HG02642 (cell line): Measurements from ENCODE around the gene BBLN.

Experiments used
- ATAC-seq: cut with Tn5 transposase; IDR thresholded peaks from one replicate; pipeline ENCODE4 v1.9.1; 2021; ENCODE audit warnings: mild to moderate bottlenecking; ENCODE audit not compliant: unreplicated experiment, poor library complexity

Gene BBLN

DNA sequence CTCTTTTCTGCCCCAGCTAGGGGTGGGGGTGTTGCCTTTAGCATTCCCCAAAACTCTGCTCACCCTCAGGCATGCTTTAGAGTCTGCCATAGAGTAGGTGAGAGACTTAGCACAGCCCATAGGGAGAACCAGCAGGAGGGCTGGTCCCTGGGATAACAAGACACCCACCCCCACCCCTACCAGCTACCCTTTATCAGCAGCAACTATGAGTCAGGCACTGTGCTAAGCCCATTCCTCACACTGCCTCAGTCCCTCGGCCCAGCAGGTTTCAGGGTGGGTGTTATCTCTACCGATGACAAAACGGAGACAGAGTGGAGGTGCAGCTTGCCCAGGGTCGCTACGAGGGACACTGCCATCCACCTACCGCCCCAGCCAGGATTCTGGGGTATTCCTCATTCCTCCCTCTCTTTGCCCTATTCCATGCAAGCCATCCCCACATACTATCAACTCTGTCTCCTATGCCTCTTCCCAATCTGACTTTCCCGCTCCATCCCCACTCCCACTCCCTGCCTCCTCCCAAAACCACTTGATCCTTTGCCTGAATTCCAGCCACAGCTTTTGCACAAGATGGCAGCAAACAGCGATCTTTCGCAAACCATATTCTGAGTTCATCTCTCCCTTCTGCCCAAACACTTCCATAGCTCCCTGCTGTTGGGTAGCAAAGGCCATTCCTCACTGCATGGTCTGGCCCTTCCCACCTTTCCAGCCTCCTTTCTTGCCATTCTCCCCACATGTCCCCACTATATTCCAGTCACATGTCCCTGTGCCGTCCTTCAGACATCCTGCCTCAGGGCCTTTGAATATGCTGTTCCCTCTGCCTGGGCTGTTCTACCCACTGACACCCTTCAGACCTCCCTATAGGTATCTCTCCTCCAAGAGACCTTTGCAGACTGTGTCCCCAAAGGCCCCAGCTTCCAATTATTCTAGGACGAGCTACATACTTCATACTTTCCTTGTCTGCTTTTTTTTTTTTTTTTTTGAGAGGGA is 26.2 kb downstream of the BBLN start:
- ATAC-seq: no peak

DNA sequence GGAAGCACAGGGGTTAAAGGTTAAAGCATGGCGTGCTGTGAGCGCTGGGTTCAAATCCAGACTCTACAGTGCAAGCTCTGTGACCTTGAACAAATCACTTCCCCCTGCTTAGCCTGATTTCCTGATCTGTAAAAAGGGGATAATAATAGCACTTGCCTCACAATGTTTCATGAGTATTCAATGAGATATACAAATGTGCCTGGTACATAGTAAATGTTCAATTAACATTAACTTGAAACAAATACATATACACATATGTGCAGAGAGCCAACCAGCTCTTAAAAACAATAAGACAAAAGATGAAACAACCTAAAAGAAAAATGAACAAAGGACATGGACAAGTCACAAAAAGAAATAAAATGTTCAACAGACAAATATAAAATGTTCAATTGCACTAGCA is 27.3 kb downstream of the BBLN start:
- no peak for ATAC-seq

DNA sequence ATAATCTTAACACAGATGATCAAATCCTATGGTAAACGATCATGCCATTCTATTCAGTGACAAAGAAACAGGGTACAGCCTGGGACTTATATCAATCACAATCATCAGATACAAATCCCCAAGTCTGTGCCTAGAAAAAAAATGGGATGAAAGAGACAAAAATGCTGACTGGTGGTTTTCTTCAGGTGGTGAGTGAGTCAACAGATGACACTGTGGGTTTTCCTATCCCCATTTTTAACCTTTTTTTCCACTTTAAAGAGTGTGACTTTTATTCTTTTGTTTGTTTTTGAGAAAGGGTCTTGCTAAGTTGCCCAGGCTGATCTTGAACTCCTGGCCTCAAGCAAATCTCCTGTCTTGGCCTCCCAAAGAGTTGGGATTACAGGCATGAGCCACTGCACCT is 28.1 kb downstream of the BBLN start:
- ATAC-seq: no peak

DNA sequence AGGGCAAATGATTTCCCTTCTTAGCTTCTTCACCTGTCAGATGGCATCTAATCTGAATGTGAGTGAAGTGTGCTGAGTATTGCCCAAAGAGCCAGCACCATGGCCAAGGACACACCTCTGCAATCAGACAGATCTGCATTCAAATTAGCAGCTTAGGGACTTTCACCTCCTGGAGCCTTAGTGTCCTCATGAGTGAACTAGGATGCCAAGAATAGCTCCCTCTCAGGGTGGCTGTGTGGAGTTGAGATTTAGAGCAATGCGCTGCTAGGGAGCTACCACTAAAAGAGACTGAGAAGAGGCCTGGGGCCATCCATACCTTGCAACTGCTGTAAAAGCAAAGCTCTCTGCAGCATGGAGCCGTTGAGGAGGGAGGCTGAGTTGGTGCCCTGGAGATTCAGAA is 29.9 kb downstream of the BBLN start:
- ATAC-seq: no peak

DNA sequence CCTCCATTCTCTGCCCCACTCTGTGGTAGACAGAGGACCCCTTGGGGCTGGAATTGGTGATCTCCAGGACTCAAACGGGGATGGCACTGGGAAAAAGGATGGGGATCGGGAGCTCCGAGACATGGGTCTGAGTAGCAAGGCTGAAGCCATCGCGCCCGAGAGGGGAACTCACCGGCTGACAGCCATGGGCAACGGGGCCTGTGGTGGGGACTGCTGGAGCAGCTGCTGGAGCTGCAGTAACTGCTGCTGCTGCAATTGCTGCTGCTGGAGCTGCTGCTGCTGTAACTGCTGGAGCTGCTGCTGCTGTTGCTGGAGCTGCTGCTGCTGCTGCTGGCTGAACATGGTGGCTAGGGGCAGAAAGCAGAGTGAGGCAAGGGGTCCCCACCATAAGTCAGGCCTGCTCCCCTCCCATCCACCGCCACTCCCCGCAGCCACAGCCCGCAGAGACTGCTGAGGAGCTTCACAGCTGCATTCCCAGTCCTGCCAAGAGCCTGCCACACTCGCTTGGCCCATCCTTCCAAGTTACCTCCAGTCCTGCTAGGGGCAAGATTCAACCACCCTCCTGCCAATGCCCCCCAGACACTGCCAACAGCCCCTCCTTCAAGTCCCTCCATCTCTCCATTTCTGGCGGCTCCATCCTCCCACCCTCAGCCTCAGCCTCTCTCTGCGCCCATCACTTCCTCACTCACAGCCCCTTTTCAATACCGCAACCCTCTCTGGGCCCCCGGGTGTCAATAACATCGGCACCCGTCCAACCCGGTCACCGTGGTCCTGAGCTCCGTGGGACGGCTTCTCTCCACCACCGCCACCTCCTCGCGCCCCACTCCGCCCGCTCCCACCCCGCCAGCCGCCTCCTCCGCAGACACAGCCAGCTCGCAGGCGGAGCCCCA is 30.7 kb downstream of the BBLN start:
- no peak for ATAC-seq

DNA sequence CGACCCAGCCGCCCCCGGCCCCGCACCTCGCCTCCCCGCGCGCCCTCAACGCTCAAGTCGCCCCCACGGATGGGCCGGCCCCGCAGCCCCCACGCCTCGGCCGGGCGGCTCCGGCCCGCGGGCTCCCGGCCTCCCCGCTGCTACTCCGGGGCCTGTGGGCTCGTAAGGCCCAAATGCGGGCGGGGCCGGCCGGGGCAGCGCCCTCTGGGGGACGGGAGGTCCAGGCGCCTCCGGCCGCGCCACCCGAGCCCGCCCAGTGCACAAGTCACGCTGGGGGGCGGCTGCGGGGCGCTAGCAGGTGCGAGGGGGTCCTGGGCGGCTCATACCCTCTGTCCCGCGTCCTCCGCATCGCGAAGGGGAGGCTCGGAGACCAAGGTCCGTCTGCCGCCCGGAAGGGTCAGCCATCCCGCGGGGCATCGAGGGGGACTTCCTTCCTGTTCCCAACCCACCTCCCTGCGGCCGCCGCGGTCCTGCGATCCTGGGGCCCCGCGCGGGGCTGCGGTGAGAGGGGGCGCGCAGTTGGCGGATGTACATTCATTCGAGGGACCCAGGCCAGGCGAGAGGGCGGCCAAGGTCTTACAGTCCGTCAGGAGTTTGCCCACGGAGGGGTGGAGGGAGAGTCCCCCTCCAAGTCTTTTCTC is 31.5 kb downstream of the BBLN start, which contains the start of gene CIZ1:
Gene CIZ1, minus strand, starts transcription at position 167 of the 641 bp plus-strand sequence. CDS start 715 bp downstream, outside the sequence.
- peak; percentile 89 for ATAC-seq

DNA sequence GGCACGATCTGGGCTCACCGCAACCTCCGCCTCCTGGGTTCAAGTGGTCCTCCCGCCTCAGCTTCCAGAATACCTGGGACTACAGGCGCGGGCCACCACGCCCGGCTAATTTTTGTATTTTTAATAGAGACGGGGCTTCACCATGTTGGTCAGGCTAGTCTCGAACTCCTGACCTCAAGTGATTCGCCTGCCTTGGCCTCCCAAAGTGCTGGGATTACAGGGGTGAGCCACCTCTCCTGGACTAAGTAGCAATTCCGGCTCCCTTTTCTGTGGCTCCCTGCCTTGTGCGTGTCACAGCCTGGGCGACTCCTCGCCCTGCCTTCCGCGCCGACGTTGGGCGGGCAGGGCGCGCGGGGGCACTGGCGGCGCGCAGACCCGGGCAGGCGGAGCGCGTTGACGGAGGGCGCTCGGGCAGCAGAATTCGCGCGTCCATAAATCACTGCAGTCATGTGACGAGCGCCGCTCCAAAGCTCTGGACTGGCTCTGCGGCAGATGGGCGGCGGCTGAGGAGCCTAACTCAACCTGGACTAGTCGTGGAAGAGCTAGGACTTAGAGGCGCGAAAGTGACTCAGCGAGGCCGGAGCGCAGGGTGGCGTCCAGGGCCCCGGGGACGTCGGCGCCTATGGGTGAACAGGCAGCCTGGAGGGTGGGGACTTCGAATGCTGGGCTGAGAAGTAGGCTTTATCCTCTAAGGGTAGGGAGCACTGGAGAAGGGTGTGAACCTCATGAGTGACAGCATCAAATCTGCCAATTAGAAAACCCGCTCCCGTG is 32.7 kb downstream of the BBLN start:
- ATAC-seq: no peak

DNA sequence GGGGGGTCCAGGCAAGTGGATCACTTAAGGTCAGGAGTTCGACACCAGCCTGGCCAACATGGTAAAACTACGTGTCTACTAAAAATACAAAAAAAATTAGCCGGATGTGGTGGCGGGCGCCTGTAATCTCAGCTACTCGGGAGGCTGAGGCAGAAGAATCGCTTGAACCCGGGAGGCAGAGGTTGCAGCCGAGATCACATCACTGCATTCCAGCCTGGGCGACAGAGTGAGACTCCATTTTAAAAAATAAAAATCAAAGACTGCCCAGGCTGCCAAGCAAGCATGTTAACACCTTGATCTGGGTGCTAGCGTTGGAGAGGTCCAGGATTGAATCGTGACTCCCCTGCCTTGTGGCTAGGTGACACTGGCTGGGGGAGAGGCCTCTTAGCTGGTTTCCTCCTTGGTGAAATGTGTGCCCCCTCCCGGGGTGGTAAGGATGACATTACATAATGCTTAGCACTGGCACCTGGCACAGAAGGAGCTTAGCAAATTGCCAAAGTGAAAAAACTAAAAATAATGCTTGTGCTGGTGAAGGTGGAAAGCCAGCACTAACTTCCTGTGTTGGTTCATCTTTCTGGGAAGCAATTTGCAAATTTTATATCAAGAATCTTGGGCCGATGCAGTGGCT is 33.5 kb downstream of the BBLN start:
- no peak for ATAC-seq

DNA sequence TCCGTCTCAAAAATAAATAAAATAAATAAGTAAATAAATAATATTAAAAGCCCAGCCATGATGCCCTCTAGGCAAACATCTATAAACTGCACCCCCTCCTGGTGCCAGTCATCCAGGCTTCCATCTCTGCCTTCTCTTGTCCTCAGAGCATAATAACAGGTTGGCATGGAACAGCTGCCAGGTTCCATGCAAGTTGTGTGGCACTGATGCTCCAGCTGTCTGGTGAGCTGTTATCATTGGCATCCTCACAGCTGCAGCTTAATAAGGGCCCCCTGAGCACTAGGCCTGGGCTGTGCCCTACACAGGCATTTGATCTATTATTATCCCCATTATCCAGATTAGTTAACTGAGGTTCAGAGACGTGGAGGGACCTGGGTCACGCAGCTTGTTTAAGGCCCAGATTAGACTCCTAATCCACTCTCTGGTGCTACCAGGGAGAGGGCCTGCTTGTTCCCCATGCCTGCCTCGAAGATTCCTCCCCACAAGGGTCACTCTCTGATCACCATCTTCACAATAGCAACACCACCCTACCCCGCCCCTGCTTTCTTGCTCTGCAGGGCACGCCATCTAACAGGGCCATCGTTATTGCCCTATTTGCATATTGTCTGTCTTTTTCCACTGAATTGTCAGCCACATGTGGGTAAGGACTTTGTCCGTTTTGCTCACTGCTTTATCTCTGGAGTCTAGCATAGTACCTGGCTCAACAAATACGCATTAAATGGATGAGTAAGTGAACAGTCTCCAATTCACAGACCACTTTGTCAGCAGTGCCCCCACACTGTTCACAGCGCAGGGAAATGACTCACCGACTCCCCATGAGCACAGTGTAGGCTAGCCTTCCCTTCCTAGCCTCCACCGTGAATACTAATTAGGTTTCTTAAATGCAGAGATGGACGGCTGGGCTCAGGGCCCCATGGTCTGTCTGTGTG is 41.6 kb downstream of the BBLN start:
- ATAC-seq: no peak

DNA sequence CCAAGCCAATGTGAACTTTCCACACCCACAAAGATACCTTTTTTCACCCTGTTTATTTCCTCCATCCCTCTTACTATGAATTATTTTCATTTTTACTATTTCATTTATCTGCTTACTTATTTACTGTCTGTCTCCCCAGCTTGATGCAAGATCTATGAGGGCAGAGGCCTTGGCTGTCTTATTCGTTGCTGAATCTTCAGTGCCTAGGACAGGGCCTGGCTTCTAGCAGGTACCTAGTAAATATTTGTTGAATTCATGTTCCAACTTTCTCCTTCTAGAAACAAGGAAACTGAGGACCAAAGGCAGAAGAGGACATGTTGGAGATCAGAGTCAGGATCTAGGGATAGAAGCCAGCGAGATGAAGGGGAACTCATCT is 42.6 kb downstream of the BBLN start:
- ATAC-seq: no peak

DNA sequence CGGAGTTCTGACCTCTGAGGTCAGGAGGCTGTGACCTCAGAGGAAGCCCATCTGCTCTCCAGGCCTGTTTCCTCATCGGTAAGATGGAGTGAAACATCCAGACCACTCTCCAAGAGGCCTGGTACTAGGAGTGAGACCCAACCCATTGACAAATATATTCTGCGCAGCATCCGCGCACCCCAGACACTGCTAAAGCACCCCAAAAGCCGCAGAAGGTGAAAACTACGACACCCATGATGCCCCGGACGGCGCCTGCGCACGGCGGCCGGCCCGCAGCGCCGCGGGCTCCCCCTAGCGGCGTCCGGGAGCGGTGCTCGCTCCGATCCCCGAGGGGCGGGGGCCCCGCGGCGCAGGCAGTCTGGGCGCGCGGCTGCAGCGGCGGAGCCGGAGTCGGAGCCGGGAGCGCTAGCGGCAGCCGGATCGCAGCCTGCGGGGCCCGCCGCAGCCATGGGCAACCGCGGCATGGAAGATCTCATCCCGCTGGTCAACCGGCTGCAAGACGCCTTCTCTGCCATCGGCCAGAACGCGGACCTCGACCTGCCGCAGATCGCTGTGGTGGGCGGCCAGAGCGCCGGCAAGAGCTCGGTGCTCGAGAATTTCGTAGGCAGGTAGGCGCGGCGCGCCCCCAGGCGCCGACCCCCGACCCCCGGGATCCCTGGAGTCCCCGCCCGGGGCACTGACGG is 43.1 kb downstream of the BBLN start, which contains the start of gene DNM1:
Gene DNM1, plus strand, starts transcription at position 356 of the 683 bp plus-strand sequence. Its CDS starts 92 bp downstream, at position 448.
- ATAC-seq: peak; percentile 79

DNA sequence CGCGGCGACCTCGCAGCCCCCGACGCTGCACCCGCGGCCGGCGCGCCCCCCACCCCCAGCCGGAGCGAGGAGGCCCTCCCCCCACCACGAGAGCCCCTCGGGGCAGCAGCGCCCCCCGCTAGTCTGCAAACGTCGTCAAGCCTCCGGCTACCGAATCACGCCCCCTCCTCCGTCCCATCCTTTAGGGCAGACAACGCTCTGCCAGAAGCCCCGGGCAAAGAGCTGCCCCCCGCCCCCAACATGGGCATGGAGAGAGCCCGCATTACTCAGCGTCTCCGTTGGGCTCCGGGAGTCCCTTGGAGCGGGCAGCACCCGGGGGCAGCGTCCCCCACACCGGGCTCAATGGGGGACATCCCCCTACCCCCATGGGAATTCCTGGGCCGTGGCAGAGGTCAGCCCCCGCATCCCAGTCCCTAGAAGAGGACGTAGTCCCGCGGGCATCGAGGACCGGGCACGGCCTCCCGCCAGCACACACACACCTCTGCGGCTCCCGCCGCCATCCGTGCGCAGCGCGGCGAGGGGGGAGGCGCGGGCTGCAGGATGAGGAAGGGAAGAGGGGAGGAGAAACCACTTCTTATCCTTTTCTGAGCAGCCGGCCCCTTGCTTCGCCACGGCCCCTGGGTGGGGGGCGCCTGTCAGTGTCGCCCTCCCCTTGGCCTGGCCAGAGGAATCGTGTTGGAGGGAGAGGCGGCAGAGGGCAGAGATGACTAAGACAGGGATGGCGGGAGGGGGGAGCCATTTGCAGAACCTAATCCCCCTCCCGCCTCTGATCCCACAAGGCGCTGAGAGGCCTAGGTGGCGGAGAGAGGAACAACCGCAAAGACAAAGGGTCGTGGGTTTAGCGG is 43.9 kb downstream of the BBLN start:
- no peak for ATAC-seq

DNA sequence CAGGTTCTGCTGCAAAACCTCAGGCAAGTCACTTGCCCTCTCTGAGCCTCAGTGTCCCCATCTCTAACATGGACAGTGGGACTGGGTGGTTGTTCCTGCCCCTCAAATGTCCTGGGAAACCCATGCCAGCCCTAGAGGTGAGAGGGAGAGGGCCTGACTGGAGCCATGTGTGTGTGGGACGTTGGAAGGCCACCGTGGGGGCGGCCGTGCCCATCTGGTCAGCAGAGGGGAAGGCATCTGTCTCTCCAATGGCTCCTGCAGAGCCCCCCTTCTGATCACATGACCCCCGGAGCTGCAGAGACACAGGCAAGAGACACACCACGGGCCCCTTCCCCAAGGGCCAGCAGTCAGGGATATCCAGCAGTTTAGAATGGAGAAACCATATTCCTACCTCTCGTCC is 44.8 kb downstream of the BBLN start:
- no peak for ATAC-seq

DNA sequence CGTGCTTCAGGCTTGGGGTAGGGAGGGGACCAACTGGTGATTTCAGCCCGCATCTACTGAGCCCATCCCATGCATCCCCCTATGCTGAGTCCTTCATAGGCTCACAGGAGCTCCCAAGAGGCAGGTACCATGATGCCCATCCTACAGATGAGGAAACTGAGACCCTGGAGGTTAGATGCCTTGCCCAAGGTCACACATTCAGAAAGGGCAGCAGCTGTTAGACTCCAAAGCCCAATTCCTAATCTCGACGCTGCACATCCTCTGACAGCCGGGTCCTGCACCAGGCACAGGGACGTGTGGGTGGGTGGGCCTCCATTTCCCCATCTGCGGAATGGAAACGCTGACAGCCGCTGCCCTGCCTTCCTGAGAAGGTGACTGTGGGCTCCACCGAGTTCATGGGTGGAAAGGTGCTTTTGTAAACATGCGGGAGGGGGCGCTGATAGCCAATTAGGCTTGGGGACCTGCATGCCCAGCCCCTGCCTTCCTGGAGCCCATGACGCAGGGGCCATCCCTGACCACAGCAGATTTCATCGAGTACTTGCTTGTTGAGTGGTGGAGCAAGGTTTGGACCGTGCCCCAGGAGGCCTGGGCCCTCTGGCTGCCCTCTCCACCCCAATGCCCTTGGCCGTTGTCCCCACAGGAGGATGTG is 45.4 kb downstream of the BBLN start:
- ATAC-seq: no peak

DNA sequence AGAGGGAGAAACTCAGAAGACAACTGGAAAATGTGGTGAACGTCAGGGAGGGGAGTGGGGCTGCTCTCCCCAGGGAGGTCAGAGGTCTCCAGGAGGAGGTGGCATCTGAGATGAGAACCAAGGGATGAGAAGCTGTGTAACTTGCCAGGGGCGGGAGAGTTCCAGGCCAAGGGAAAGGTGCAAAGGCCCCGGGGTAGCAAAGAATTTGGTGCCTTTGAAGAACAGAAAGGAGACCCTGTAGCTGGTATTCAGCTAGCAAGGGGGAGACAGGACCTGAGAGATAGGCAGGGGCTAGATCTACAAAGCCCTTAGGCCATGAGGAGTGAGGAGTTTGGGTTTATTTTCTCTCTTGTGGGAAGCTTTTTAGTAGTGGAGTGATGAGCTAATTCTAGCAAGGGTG is 46.4 kb downstream of the BBLN start:
- no peak for ATAC-seq
